Liver (tissue), 9 donors: ENCODE data around the gene DDO. TPM values are rescaled to one million over a fixed set of nuclear protein-coding genes. Genes with fewer than 3 reads are reported as not detected.

Experiments used
- DNase-seq: peaks from one replicate; pipeline ENCODE4 v3.0.0-alpha.2; 2017; ENCODE audit warnings: low spot score
- H3K27ac ChIP-seq, 2 donors: one replicate each; pipeline ENCODE4 v1.7.0; 2013; ENCODE audit warnings: inconsistent platforms in 2 of 2, low read length in 2 of 2, control low read depth in 1 of 2, low read depth in 1 of 2, mild to moderate bottlenecking in 1 of 2
- H3K27me3 ChIP-seq, 4 donors: one replicate each; pipeline versions ENCODE4 v1.6.1 to v1.7.0; 2013; ENCODE audit warnings: low read length in 3 of 4, inconsistent platforms in 1 of 4, mild to moderate bottlenecking in 1 of 4, moderate library complexity in 1 of 4; ENCODE audit not compliant: control insufficient read depth in 4 of 4, insufficient read depth in 4 of 4
- H3K36me3 ChIP-seq, 4 donors: one replicate each; pipeline versions ENCODE4 v1.6.1 to v1.7.0; 2013; ENCODE audit warnings: low read length in 3 of 4, mild to moderate bottlenecking in 3 of 4, low read depth in 1 of 4, moderate library complexity in 1 of 4; ENCODE audit not compliant: control insufficient read depth in 4 of 4, insufficient read depth in 3 of 4
- H3K4me1 ChIP-seq, 4 donors: one replicate each; pipeline versions ENCODE4 v1.6.1 to v1.7.0; 2013; ENCODE audit warnings: low read length in 3 of 4, mild to moderate bottlenecking in 3 of 4, moderate library complexity in 1 of 4; ENCODE audit not compliant: control insufficient read depth in 4 of 4, insufficient read depth in 4 of 4
- H3K4me3 ChIP-seq, 3 donors: one replicate each; pipeline versions ENCODE4 v1.6.1 to v1.7.0; 2013; ENCODE audit warnings: low read length in 3 of 3, control low read depth in 1 of 3, low read depth in 1 of 3, mild to moderate bottlenecking in 1 of 3
- H3K9ac ChIP-seq, 2 donors: one replicate each; pipeline ENCODE4 v1.7.0; 2013; ENCODE audit warnings: low read length in 2 of 2, mild to moderate bottlenecking in 2 of 2, moderate library complexity in 2 of 2, control low read depth in 1 of 2, low read depth in 1 of 2
- H3K9me3 ChIP-seq, 4 donors: one replicate each; pipeline versions ENCODE4 v1.6.1 to v1.7.0; 2013; ENCODE audit warnings: low read length in 3 of 4; ENCODE audit not compliant: control insufficient read depth in 4 of 4
- CTCF ChIP-seq: fragments of 150-350 bp; IDR thresholded peaks from 2 replicates; pipeline ENCODE4 v1.5.1; 2017; ENCODE audit warnings: improper control_type of control experiment, low read depth, low read length; ENCODE audit not compliant: missing input control
- EGR1 ChIP-seq, 2 donors: IDR thresholded peaks; 2 replicates each; pipeline ENCODE4 v1.6.1; 2016 to 2018; ENCODE audit warnings: antibody characterized with exemption in 2 of 2, low read depth in 2 of 2
- FOXA2 ChIP-seq: IDR thresholded peaks from 2 replicates; pipeline ENCODE4 v1.6.1; 2016; ENCODE audit warnings: antibody characterized with exemption
- GABPA ChIP-seq, 2 donors: IDR thresholded peaks in 1 of 2; conservative IDR thresholded peaks in 1 of 2; 2 replicates each; pipeline ENCODE4 v1.6.1; 2016; ENCODE audit warnings: antibody characterized with exemption in 2 of 2, mild to moderate bottlenecking in 1 of 2, moderate library complexity in 1 of 2
- HNF4A ChIP-seq, 2 donors: conservative IDR thresholded peaks; 2 replicates each; pipeline ENCODE4 v1.6.1; 2016; ENCODE audit warnings: antibody characterized with exemption in 2 of 2, mild to moderate bottlenecking in 2 of 2
- HNF4G ChIP-seq: IDR thresholded peaks from 2 replicates; pipeline ENCODE4 v1.6.1; 2016; ENCODE audit warnings: antibody characterized with exemption
- JUND ChIP-seq, 2 donors: IDR thresholded peaks; 2 replicates each; pipeline ENCODE4 v1.6.1; 2016; ENCODE audit warnings: antibody characterized with exemption in 2 of 2
- NR2F2 ChIP-seq: IDR thresholded peaks from 2 replicates; pipeline ENCODE4 v1.6.1; 2016; ENCODE audit warnings: antibody characterized with exemption
- RAD21 ChIP-seq, 2 donors: IDR thresholded peaks; 2 replicates each; pipeline ENCODE4 v1.6.1; 2016; ENCODE audit warnings: antibody characterized with exemption in 2 of 2, mild to moderate bottlenecking in 2 of 2
- REST ChIP-seq: IDR thresholded peaks from 2 replicates; pipeline ENCODE4 v1.6.1; 2016; ENCODE audit warnings: antibody characterized with exemption, mild to moderate bottlenecking
- RXRA ChIP-seq, 2 donors: IDR thresholded peaks; 2 replicates each; pipeline ENCODE4 v1.6.1; 2017 to 2018; ENCODE audit warnings: antibody characterized with exemption in 2 of 2, mild to moderate bottlenecking in 1 of 2
- SP1 ChIP-seq: IDR thresholded peaks from 2 replicates; pipeline ENCODE4 v1.6.1; 2018; ENCODE audit warnings: antibody characterized with exemption, mild to moderate bottlenecking
- TAF1 ChIP-seq: conservative IDR thresholded peaks from 2 replicates; pipeline ENCODE4 v1.6.1; 2016; ENCODE audit warnings: antibody characterized with exemption, mild to moderate bottlenecking
- YY1 ChIP-seq: IDR thresholded peaks from 2 replicates; pipeline ENCODE4 v1.6.1; 2016; ENCODE audit warnings: antibody characterized with exemption, mild to moderate bottlenecking
- WGBS: extraction: QIAGEN DNeasy Blood & Tissue Kit; methylation state at CpG from one replicate; pipeline ENCODE4 v1.1.7; 2013; 5-methylcytosine and 5-hydroxymethylcytosine counted together
- polyA plus RNA-seq, 2 donors: library from polyadenylated mRNA; stranded (reverse) in 1 of 2; unstranded in 1 of 2; fragments of 200-250 nt in 1 of 2; fragments of >200 nt in 1 of 2; fragmentation: Nextera tagmentation in 1 of 2; extraction: Ambion mirVana in 1 of 2; gene quantifications; one replicate each; pipeline versions ENCODE4 v1.2.1 to v1.2.3, GENCODE V29; 2013 to 2015
- total RNA-seq, 2 donors: library from RNA; depleted of rRNA; stranded (reverse); fragments of >200 nt; gene quantifications; one replicate each; pipeline ENCODE4 v1.2.3, GENCODE V29; 2014
- TF ChIP-seq, protein P1 (sequence below): IDR thresholded peaks from 2 replicates; pipeline ENCODE4 v1.6.1; 2016; ENCODE audit warnings: antibody characterized with exemption
- TF ChIP-seq, protein P2 (sequence below): IDR thresholded peaks from 2 replicates; pipeline ENCODE4 v1.6.1; 2016; ENCODE audit warnings: antibody characterized with exemption
- donor health status: healthy.
- donor health status: healthy.
- donor health status: healthy.
- donor health status: healthy.
- donor health status: healthy.

DDO gene
- total and polyA plus RNA-seq, 4 donors, result 4.9 to 11.1 (median 7.0) TPM

- TF ChIP-seq YY1, result no peak
- TF ChIP-seq, protein P1, sequence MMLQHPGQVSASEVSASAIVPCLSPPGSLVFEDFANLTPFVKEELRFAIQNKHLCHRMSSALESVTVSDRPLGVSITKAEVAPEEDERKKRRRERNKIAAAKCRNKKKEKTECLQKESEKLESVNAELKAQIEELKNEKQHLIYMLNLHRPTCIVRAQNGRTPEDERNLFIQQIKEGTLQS, result no peak
- TF ChIP-seq GABPA (IDR thresholded peaks at IDR 0.05 in 1 of 2, conservative IDR thresholded peaks at IDR 0.05 in 1 of 2), result no peak
- TF ChIP-seq HNF4G, result no peak
- TF ChIP-seq, protein P2, sequence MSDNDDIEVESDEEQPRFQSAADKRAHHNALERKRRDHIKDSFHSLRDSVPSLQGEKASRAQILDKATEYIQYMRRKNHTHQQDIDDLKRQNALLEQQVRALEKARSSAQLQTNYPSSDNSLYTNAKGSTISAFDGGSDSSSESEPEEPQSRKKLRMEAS, result no peak
- no peak for TF ChIP-seq NR2F2
- TF ChIP-seq RXRA (IDR thresholded peaks at IDR 0.05), result no peak
- TF ChIP-seq SP1, result no peak
- no peak for TF ChIP-seq REST
- TF ChIP-seq EGR1 (IDR thresholded peaks at IDR 0.05; ENCODE audit: low read depth in 2 of 2), result no peak
- TF ChIP-seq FOXA2, result no peak
- no peak for TF ChIP-seq JUND (IDR thresholded peaks at IDR 0.05)
- TF ChIP-seq RAD21 (IDR thresholded peaks at IDR 0.05), result no peak
- TF ChIP-seq TAF1, result no peak
- TF ChIP-seq CTCF, result no peak
- TF ChIP-seq HNF4A (conservative IDR thresholded peaks at IDR 0.05), result no peak
- Histone ChIP-seq H3K27me3 (no peaks in the 10 kb centered on the region), H3K4me3 (no peak overlapping the region), H3K9ac (no peak overlapping the region), H3K9me3 (peaks cover 0 to 3% (median 2%) of the 10 kb centered on the region in 4 donors), H3K36me3 (no peaks in the 10 kb centered on the region), H3K4me1 (peaks cover 2 to 23% (median 18%) of the 10 kb centered on the region in 4 donors), H3K27ac (no peak overlapping the region)
- DNase-seq, result no peak
These were observed 7.1 kb upstream of the DDO start for GRCh38 chr6:110422444-110422822.

- TF ChIP-seq SP1 (no peak), RXRA (IDR thresholded peaks at IDR 0.05) (no peak), HNF4G (no peak), CTCF (no peak), NR2F2 (no peak), RAD21 (IDR thresholded peaks at IDR 0.05) (no peak), TAF1 (no peak), YY1 (no peak)
- TF ChIP-seq, protein P2, result no peak
- TF ChIP-seq, protein P1, result no peak
- 64% methylated on average over 4 of the region's 4 CpGs for WGBS
- Histone ChIP-seq H3K4me3 (no peak overlapping the region), H3K27ac (no peak overlapping the region), H3K9me3 (peaks cover 0 to 3% (median 2%) of the 10 kb centered on the region in 4 donors), H3K36me3 (no peaks in the 10 kb centered on the region), H3K27me3 (no peaks in the 10 kb centered on the region), H3K9ac (no peak overlapping the region), H3K4me1 (peaks cover 2 to 23% (median 18%) of the 10 kb centered on the region in 4 donors)
- no peak for DNase-seq
These were observed 6.5 kb upstream of the DDO start for GRCh38 chr6:110421749-110422443.
